Kidney (tissue), 22 donors: ENCODE results near the gene POT1. TPM values are rescaled to one million over a fixed set of nuclear protein-coding genes. Genes with fewer than 3 reads are reported as not detected.
"Not testable (repeated sequence)": the region's sequence is repeated elsewhere in the genome, so short reads cannot be mapped to it uniquely, and the experiment has no call there.

ENCODE experiments used
- DNase-seq, 5 donors: peaks; one replicate each; pipeline ENCODE4 v3.0.0-alpha.2; 2013 to 2020
- FAIRE-seq: peaks from 2 replicates; lab custom pipeline; 2012; peaks lifted over from hg19 to GRCh38; lab: Jason Lieb, UNC
- H3K27ac ChIP-seq, 2 donors: one replicate each; pipeline ENCODE4 v1.7.0; 2013; ENCODE audit warnings: low read depth in 2 of 2, low read length in 2 of 2, inconsistent platforms in 1 of 2
- H3K27me3 ChIP-seq: one replicate; pipeline ENCODE4 v1.7.1; 2013; ENCODE audit warnings: low read length, inconsistent platforms; ENCODE audit not compliant: control insufficient read depth, insufficient read depth
- H3K36me3 ChIP-seq, 3 donors: one replicate each; pipeline versions ENCODE4 v1.7.0 to v1.7.1; 2013; ENCODE audit warnings: low read length in 3 of 3, control low read depth in 1 of 3, inconsistent platforms in 1 of 3; ENCODE audit not compliant: insufficient read depth in 3 of 3, control insufficient read depth in 2 of 3
- H3K4me1 ChIP-seq, 3 donors: one replicate each; pipeline versions ENCODE4 v1.7.0 to v1.7.1; 2013; ENCODE audit warnings: low read length in 3 of 3, inconsistent platforms in 1 of 3, low read depth in 1 of 3; ENCODE audit not compliant: control insufficient read depth in 2 of 3, insufficient read depth in 2 of 3
- H3K4me3 ChIP-seq, 3 donors: one replicate each; pipeline versions ENCODE4 v1.7.0 to v1.8.1; 2013; ENCODE audit warnings: low read length in 3 of 3, control low read depth in 1 of 3, inconsistent platforms in 1 of 3
- H3K9ac ChIP-seq, 3 donors: one replicate each; pipeline versions ENCODE4 v1.7.0 to v1.7.1; 2013; ENCODE audit warnings: low read length in 3 of 3, control low read depth in 1 of 3, inconsistent platforms in 1 of 3
- H3K9me3 ChIP-seq, 3 donors: one replicate each; pipeline versions ENCODE4 v1.7.0 to v1.7.1; 2013; ENCODE audit warnings: low read length in 3 of 3, control low read depth in 1 of 3, inconsistent platforms in 1 of 3; ENCODE audit not compliant: control insufficient read depth in 2 of 3, insufficient read depth in 1 of 3
- intact Hi-C: fragments of 100-400 bp; cut with DNase I; formaldehyde crosslinking; loops from one replicate; pipeline ENCODE4 v1.11.1; 2022
- long read RNA-seq, 10 donors: library from polyadenylated mRNA in 1 of 10; unstranded in 1 of 10; transcript quantifications; one replicate each; pipeline ENCODE4 v2.0.0 and lab custom pipeline, GENCODE V29; 2021 to 2026
- polyA plus RNA-seq: library from polyadenylated mRNA; stranded (reverse); fragments of 350-450 nt; fragmentation: Illumina TruSeq; extraction: RNeasy Lipid Tissue Mini Kit (QIAGEN cat#74804); gene quantifications from one replicate; pipeline ENCODE4 v1.2.3, GENCODE V29; 2014; ENCODE audit warnings: low read depth, low replicate concordance; ENCODE audit not compliant: insufficient read depth
- total RNA-seq: library from RNA; stranded (reverse); fragmentation: NEBNext Ultra II Directional; extraction: Animal tissue kit (Norgen Biotek cat#: 25700); gene quantifications from one replicate; pipeline ENCODE4 v1.2.1, GENCODE V29; 2021
- TF ChIP-seq, protein P1 (sequence below): IDR thresholded peaks from 3 replicates; pipeline ENCODE4 v1.5.1; 2012; ENCODE audit warnings: mild to moderate bottlenecking, moderate library complexity, borderline replicate concordance; ENCODE audit not compliant: insufficient read depth; ENCODE audit errors: extremely low read depth
- donor health status: control.
- donor health status: control.
- donor health status: control.
- donor health status: control.
- donor health status: control.
- donor health status: DM: yes; HTN: yes; CAD: no.
- donor health status: Normal renal cell carcinoma (clear cell type).

Gene POT1
- total RNA-seq (23.2 TPM), polyA plus RNA-seq (16.5 TPM)
- long read RNA-seq, donor 1, full-length matches to known transcripts, result 1 of 1 reads
- long read RNA-seq, donor 1, partial matches to known transcripts, result 0 of 1 reads
- long read RNA-seq, donor 1, other reads (novel, unspliced or antisense), result 0 of 1 reads
- long read RNA-seq, donor 2, full-length matches to known transcripts, result 4 of 4 reads
- long read RNA-seq, donor 2, partial matches to known transcripts, result 0 of 4 reads
- long read RNA-seq, donor 2, other reads (novel, unspliced or antisense), result 0 of 4 reads
- long read RNA-seq, donor 3, full-length matches to known transcripts, result 3 of 3 reads
- long read RNA-seq, donor 3, partial matches to known transcripts, result 0 of 3 reads
- long read RNA-seq, donor 3, other reads (novel, unspliced or antisense), result 0 of 3 reads
- long read RNA-seq, donor 4, result 0 reads
- long read RNA-seq, donor 5, result 0 reads
- long read RNA-seq, donor 6, full-length matches to known transcripts, result 1 of 1 reads
- long read RNA-seq, donor 6, partial matches to known transcripts, result 0 of 1 reads
- long read RNA-seq, donor 6, other reads (novel, unspliced or antisense), result 0 of 1 reads
- long read RNA-seq, donor 7, full-length matches to known transcripts, result 4 of 7 reads
- long read RNA-seq, donor 7, partial matches to known transcripts, result 0 of 7 reads
- long read RNA-seq, donor 7, other reads (novel, unspliced or antisense), result 3 of 7 reads
- long read RNA-seq, donor 8, full-length matches to known transcripts, result 2 of 2 reads
- long read RNA-seq, donor 8, partial matches to known transcripts, result 0 of 2 reads
- long read RNA-seq, donor 8, other reads (novel, unspliced or antisense), result 0 of 2 reads
- long read RNA-seq, donor 9, full-length matches to known transcripts, result 1 of 1 reads
- long read RNA-seq, donor 9, partial matches to known transcripts, result 0 of 1 reads
- long read RNA-seq, donor 9, other reads (novel, unspliced or antisense), result 0 of 1 reads
- long read RNA-seq, donor 10, full-length matches to known transcripts, result 2 of 2 reads
- long read RNA-seq, donor 10, partial matches to known transcripts, result 0 of 2 reads
- long read RNA-seq, donor 10, other reads (novel, unspliced or antisense), result 0 of 2 reads

DNA sequence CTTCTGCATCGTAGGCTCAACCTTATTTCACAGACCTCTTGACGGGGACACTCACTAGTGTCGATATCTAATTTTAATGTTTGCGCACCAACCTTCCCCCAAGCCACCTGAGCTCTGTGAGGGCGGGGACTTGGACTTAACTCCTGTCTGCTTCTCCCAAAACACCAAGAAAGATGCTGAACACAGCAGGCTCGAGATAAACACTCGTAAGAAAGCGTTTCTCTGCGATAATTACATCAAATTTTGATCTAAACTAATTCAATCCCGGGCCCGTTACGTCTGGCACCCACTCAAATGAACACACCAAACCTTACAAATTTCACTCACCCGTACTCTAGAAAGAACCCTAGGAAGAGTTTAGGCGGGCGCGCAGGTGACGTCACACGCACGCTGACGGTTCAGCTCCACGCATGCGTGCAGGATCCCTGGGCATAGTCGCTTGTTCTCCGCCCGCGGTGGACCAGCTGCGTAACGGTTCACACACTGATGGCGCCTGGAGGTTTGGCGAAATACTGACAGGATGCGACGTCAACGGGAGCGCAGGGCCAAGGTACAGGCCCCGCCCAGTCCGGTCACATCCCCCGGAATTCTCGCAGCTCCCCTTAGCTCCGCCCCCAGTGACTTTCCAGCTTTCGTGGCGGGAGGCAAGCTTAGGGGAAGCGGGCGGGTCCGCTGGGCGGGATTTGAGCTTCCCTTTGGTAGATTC lies at the start of gene POT1:
TSS of gene POT1 (minus strand) at position 359 of the 706 bp plus-strand sequence. CDS start 32,652 bp downstream, outside the sequence.
- peak; percentile 97 for FAIRE-seq

GRCh38 chr7:124975131-124975530 lies 45.5 kb upstream of the POT1 start:
- H3K9me3 ChIP-seq, FAIRE-seq, H3K4me3 ChIP-seq, H3K36me3 ChIP-seq, H3K4me1 ChIP-seq, H3K27me3 ChIP-seq, H3K9ac ChIP-seq, intact Hi-C loops, DNase-seq, H3K27ac ChIP-seq: not testable (repeated sequence)

More for the DNA sequence above, at the start of gene POT1:
- peak within 1 kb of the TSS; percentile 89 to 100 (median 92) for H3K4me3 ChIP-seq
- TF ChIP-seq, protein P1, sequence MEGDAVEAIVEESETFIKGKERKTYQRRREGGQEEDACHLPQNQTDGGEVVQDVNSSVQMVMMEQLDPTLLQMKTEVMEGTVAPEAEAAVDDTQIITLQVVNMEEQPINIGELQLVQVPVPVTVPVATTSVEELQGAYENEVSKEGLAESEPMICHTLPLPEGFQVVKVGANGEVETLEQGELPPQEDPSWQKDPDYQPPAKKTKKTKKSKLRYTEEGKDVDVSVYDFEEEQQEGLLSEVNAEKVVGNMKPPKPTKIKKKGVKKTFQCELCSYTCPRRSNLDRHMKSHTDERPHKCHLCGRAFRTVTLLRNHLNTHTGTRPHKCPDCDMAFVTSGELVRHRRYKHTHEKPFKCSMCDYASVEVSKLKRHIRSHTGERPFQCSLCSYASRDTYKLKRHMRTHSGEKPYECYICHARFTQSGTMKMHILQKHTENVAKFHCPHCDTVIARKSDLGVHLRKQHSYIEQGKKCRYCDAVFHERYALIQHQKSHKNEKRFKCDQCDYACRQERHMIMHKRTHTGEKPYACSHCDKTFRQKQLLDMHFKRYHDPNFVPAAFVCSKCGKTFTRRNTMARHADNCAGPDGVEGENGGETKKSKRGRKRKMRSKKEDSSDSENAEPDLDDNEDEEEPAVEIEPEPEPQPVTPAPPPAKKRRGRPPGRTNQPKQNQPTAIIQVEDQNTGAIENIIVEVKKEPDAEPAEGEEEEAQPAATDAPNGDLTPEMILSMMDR, result no peak
- H3K9ac ChIP-seq, result peak within 1 kb of the TSS; percentile 82 to 95 (median 85)
- peaks cover 0 to 5% (median 3%) of the 10 kb centered on the region in 3 donors for H3K4me1 ChIP-seq
- no peaks in the 10 kb centered on the region for H3K27me3 ChIP-seq
- H3K27ac ChIP-seq, result peak within 1 kb of the TSS; percentile 65 to 94
- H3K36me3 ChIP-seq, result no peaks in the 10 kb centered on the region
- intact Hi-C loops, result no loop called here
- no peaks in the 10 kb centered on the region for H3K9me3 ChIP-seq
- peak; percentile 98 to 100 (median 99) for DNase-seq

- TF ChIP-seq, protein P1, result no peak
- intact Hi-C loops, result no loop called here
- no peak for DNase-seq
- no peak for FAIRE-seq
- Histone ChIP-seq H3K36me3 (no peaks in the 10 kb centered on the region), H3K4me3 (no peak overlapping the region), H3K27me3 (no peaks in the 10 kb centered on the region), H3K9me3 (no peaks in the 10 kb centered on the region), H3K4me1 (no peaks in the 10 kb centered on the region), H3K27ac (no peak overlapping the region), H3K9ac (no peak overlapping the region)
These were observed 35.9 kb upstream of the POT1 start for GRCh38 chr7:124965553-124965952.
